Suprapubic skin (tissue), 4 donors: ENCODE measurements around the gene CTXND1. TPM values are rescaled to one million over a fixed set of nuclear protein-coding genes. Genes with fewer than 3 reads are reported as not detected.
A peak's percentile ranks its signal among the peaks of the same experiment; 100 is the strongest.

ENCODE experiments used
- DNase-seq, 2 donors: peaks; one replicate each; pipeline ENCODE4 v3.0.0-alpha.2; 2019; ENCODE audit warnings: low spot score in 2 of 2
- H3K27ac ChIP-seq: fragments of 200-600 bp; sonication (generic); one replicate; pipeline ENCODE4 v1.5.1; 2019
- H3K27me3 ChIP-seq: fragments of 200-600 bp; sonication (generic); one replicate; pipeline ENCODE4 v1.5.1; 2019
- H3K36me3 ChIP-seq: fragments of 200-600 bp; sonication (generic); one replicate; pipeline ENCODE4 v1.5.1; 2019
- H3K4me1 ChIP-seq: fragments of 200-600 bp; sonication (generic); one replicate; pipeline ENCODE4 v1.5.1; 2019
- H3K4me3 ChIP-seq: fragments of 200-600 bp; sonication (generic); one replicate; pipeline ENCODE4 v1.5.1; 2019; ENCODE audit warnings: mild to moderate bottlenecking
- H3K9me3 ChIP-seq: fragments of 200-600 bp; sonication (generic); one replicate; pipeline ENCODE4 v1.5.1; 2019
- EP300 ChIP-seq: sonication (generic); formaldehyde crosslinking; IDR thresholded peaks from one replicate; pipeline ENCODE4 v1.6.1; 2017; ENCODE audit warnings: antibody characterized with exemption
- POLR2A ChIP-seq, 2 donors: fragments of 450-650 bp; IDR thresholded peaks; one replicate each; pipeline ENCODE4 v1.6.1; 2017; ENCODE audit warnings: antibody characterized with exemption in 2 of 2, mild to moderate bottlenecking in 2 of 2, moderate library complexity in 2 of 2
- POLR2AphosphoS5 ChIP-seq, 3 donors: sonication (generic); formaldehyde crosslinking; IDR thresholded peaks; one replicate each; pipeline ENCODE4 v1.6.1; 2017; ENCODE audit warnings: antibody characterized with exemption in 3 of 3
- WGBS: methylation state at CpG from one replicate; pipeline ENCODE4 v1.1.5; 2018; 5-methylcytosine and 5-hydroxymethylcytosine counted together
- total RNA-seq, 4 donors: library from RNA; depleted of rRNA; stranded (reverse); fragments of >200 nt; gene quantifications; one replicate each; pipeline ENCODE4 v1.1.0, GENCODE V29; 2016
- TF ChIP-seq, protein P1 (sequence below), 2 donors: fragments of 200-600 bp in 1 of 2; fragments of 450-650 bp in 1 of 2; sonication (generic) in 1 of 2; IDR thresholded peaks; one replicate each; pipeline ENCODE4 v1.5.1; 2016 to 2019; ENCODE audit warnings: antibody characterized with exemption in 2 of 2, mild to moderate bottlenecking in 1 of 2, moderate library complexity in 1 of 2

The CTXND1 gene
- total RNA-seq, 4 donors from 2014 or later: 0.24 to 0.55 (median 0.49) TPM; not detected in 1

DNA sequence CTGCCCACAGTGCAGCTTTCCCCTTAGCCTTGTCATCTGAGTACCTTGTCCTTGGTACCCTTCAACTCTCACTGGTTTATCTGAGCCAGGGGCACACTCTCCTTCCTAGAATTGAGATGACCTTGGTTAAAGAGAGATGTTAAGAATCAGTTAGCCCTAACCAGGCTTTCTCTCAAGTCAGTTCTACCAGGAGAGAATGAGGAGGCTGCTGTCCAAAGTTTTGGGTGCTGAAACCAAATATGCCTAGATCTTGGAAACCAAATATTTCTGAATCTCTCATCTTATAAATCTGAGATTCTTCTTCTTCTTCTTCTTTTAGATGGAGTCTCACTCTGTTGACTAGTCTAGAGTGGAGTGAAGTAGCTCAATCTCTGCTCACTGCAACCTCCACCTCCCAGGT, 12.0 kb upstream of the CTXND1 start:
- Histone ChIP-seq H3K4me3 (no peak overlapping the region), H3K27me3 (peaks cover 51% of the 10 kb centered on the region), H3K9me3 (no peaks in the 10 kb centered on the region), H3K4me1 (no peaks in the 10 kb centered on the region), H3K36me3 (no peaks in the 10 kb centered on the region), H3K27ac (no peak overlapping the region)
- no peak for DNase-seq
- TF ChIP-seq, protein P1, sequence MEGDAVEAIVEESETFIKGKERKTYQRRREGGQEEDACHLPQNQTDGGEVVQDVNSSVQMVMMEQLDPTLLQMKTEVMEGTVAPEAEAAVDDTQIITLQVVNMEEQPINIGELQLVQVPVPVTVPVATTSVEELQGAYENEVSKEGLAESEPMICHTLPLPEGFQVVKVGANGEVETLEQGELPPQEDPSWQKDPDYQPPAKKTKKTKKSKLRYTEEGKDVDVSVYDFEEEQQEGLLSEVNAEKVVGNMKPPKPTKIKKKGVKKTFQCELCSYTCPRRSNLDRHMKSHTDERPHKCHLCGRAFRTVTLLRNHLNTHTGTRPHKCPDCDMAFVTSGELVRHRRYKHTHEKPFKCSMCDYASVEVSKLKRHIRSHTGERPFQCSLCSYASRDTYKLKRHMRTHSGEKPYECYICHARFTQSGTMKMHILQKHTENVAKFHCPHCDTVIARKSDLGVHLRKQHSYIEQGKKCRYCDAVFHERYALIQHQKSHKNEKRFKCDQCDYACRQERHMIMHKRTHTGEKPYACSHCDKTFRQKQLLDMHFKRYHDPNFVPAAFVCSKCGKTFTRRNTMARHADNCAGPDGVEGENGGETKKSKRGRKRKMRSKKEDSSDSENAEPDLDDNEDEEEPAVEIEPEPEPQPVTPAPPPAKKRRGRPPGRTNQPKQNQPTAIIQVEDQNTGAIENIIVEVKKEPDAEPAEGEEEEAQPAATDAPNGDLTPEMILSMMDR (IDR thresholded peaks at IDR 0.05): no peak
- TF ChIP-seq POLR2A (IDR thresholded peaks at IDR 0.05): no peak
- TF ChIP-seq POLR2AphosphoS5 (IDR thresholded peaks at IDR 0.05): no peak
- TF ChIP-seq EP300: no peak

DNA sequence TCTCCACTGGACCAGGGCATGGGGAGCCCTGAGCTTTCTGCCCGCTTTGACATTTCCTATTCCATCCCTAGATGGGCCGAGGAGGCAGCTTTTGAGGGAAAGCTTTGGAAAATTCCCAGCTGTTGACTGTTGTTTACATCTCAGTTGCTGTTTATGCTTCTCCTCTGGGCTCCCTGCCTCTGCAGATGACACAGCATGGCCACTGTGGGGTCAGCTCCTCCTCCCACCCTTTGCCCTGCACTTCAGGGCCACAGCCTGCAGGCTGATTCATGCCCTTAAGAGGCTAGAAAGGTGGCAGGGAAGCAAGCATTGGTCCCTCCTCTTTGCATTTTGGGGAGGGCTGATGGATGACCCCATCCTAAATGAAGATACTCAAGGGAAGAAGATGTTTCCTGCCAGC, 8.5 kb upstream of the CTXND1 start:
- 80% methylated on average over 2 of the region's 2 CpGs for WGBS
- Histone ChIP-seq H3K9me3 (no peaks in the 10 kb centered on the region), H3K4me1 (no peaks in the 10 kb centered on the region), H3K27me3 (peaks cover 64% of the 10 kb centered on the region), H3K36me3 (no peaks in the 10 kb centered on the region), H3K4me3 (no peak overlapping the region), H3K27ac (no peak overlapping the region)
- no peak for DNase-seq
- TF ChIP-seq, protein P1 (IDR thresholded peaks at IDR 0.05): no peak
- TF ChIP-seq EP300: no peak
- TF ChIP-seq POLR2A (IDR thresholded peaks at IDR 0.05): no peak
- no peak for TF ChIP-seq POLR2AphosphoS5 (IDR thresholded peaks at IDR 0.05)

DNA sequence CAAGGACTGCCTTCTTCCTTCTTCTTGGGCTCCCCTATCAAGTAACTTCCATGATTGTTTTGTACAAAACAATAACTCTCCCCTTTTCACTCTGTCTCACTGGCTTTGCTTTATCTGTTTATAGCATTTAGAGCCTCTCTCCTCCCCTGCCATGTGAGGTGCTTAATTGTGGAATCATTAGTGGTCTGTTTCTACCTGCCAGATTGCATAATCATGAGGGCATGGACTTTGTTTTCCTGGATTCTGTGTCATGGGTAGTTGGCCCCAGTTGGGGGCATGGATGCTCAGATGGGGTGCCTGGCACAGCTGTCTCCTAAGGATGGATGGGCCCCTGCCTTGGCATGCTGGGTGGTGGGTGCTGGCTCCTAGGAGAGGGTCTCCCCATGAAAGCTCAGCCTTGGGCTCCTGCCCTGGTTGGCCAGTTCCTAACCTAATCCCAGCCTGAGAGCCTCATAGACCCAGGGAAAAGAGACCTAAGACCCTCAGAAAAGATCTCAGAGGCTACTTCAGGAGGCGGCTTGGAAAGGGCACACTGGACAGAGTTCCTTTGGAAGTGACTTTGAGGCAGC, 8.0 kb upstream of the CTXND1 start:
- no peak for DNase-seq
- no peaks in the 10 kb centered on the region for H3K4me1 ChIP-seq
- H3K27me3 ChIP-seq: peaks cover 62% of the 10 kb centered on the region
- H3K36me3 ChIP-seq: no peaks in the 10 kb centered on the region
- H3K4me3 ChIP-seq: no peak overlapping the region
- no peaks in the 10 kb centered on the region for H3K9me3 ChIP-seq
- no peak overlapping the region for H3K27ac ChIP-seq
- TF ChIP-seq POLR2A (IDR thresholded peaks at IDR 0.05) (no peak), POLR2AphosphoS5 (IDR thresholded peaks at IDR 0.05) (no peak), EP300 (no peak)
- TF ChIP-seq, protein P1 (IDR thresholded peaks at IDR 0.05): no peak
- WGBS: 100% methylated on average over 1 of the region's 1 CpG

DNA sequence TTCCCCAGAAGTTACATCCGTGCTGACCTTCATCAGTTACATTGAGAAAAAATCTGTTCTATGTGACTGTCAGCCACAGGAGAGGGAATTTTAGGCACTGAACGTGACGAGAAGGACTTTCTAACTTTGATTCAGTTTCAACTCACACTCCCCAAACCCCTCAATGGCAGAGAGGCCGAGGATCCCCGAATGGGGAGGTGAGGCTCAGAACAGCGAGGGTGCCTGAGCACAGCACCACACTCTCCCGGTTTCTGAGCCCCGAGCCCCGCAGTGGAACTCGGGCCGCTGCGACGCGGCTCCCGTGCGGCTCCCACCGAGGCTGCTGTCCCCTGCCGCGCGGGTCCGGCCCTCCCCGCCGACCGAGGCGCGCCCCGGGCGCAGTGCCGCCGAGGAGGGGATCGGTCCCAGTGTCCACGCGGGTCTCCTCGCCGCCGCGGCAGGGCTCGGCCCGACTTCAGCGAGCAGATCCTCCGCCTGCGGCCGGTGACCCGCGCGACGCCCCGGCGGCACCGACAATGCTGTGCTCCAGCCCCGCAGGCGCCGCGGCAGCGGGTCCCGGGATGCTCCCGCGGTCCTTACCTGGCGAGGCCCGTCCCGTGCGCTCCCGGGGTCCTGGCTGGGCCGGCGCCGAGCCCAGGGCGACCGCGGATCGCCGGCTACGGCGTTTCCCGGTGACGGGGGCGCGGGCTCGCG, 439 bp downstream of the CTXND1 start:
- peak overlapping the region; percentile 52 for H3K4me3 ChIP-seq
- no peak for DNase-seq
- peaks cover 88% of the 10 kb centered on the region for H3K27me3 ChIP-seq
- no peak for TF ChIP-seq POLR2A (IDR thresholded peaks at IDR 0.05)
- TF ChIP-seq POLR2AphosphoS5 (IDR thresholded peaks at IDR 0.05): no peak
- TF ChIP-seq, protein P1 (IDR thresholded peaks at IDR 0.05): no peak
- TF ChIP-seq EP300: no peak
- 1% methylated on average over 35 of the region's 79 CpGs for WGBS
- H3K36me3 ChIP-seq: no peaks in the 10 kb centered on the region
- H3K9me3 ChIP-seq: no peaks in the 10 kb centered on the region
- no peak overlapping the region for H3K27ac ChIP-seq
- H3K4me1 ChIP-seq: peaks cover 12% of the 10 kb centered on the region

DNA sequence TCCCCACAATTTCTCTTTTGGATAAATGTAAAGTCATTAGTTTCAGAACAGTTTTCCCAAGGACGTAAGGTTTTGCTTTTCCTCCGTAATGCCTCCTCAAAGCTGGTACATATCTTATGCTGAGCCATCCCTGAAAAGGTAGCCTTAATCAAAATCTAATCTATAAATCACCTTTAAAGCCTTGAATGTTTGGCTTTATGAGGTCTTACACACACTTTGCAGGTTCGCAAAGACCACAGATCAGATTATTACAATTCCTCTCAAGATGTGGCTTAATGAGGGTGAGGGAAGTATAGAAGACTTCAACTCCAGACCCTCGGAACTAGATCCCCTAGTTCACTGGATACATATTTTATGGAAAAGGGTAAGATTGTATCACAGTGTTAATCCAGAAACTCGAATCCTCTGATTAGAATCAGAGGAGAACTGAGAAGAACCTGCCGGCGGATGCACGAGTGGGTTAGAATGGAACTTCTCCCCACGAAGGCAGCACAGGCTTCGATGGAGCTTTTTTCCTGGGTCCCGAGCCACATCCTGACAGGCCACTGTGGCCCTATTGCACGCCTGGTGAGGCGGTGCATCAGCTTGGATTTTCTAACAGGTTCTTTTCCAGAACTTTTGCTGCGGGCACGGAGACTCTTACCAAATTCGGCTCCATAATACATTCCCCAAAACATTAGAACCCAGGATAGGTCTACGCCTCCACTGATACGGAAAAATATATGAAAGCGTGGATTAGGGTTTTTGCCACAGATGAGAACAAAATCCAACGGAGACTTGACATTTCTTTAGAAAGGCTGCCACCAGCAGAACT, 1.2 kb downstream of the CTXND1 start:
- Histone ChIP-seq H3K9me3 (no peaks in the 10 kb centered on the region), H3K4me1 (peaks cover 12% of the 10 kb centered on the region), H3K27ac (no peak overlapping the region), H3K4me3 (peak overlapping the region; percentile 52), H3K36me3 (no peaks in the 10 kb centered on the region), H3K27me3 (peaks cover 85% of the 10 kb centered on the region)
- no peak for DNase-seq
- TF ChIP-seq EP300 (no peak), POLR2A (IDR thresholded peaks at IDR 0.05) (no peak), POLR2AphosphoS5 (IDR thresholded peaks at IDR 0.05) (no peak)
- TF ChIP-seq, protein P1 (IDR thresholded peaks at IDR 0.05): no peak
- WGBS: 64% methylated on average over 20 of the region's 20 CpGs
